ENCODE results near the gene YES1. TPM values are rescaled to one million over a fixed set of nuclear protein-coding genes. Genes with fewer than 3 reads are reported as not detected.
A peak's percentile ranks its signal among the peaks of the same experiment; 100 is the strongest.

YES1 gene
- total and polyA plus RNA-seq, 2 of the 13 experiments (the other 11 are each of a cell fraction or from before 2014, with no cell fraction given), result 17.2 to 70.8 TPM

- TF ChIP-seq NR2F2 (IDR thresholded peaks at IDR 0.05; ENCODE audit: borderline replicate concordance, low read depth) (no peak), PTBP1 (IDR thresholded peaks at IDR 0.05; ENCODE audit: low read depth, low read length, poor library complexity, severe bottlenecking) (no peak), ZNF337 (CRISPR knock-in tag; IDR thresholded peaks at IDR 0.05; ENCODE audit: borderline replicate concordance, low read depth) (no peak), HBP1 (CRISPR knock-in tag; IDR thresholded peaks at IDR 0.05; ENCODE audit: low read depth) (no peak), HNRNPUL1 (IDR thresholded peaks at IDR 0.05; ENCODE audit: low read depth, low read length) (no peak), KLF16 (CRISPR knock-in tag; IDR thresholded peaks at IDR 0.05) (no peak), ZKSCAN1 (IDR thresholded peaks at IDR 0.05; ENCODE audit: low read length) (no peak), PRPF4 (IDR thresholded peaks at IDR 0.05; ENCODE audit: low read depth, low read length, poor library complexity, severe bottlenecking) (no peak), PHF21A (CRISPR knock-in tag; IDR thresholded peaks at IDR 0.05) (peak; percentile 29; the same call in 1 of the 2 replicates), ZBTB49 (CRISPR knock-in tag; IDR thresholded peaks at IDR 0.05; ENCODE audit: borderline replicate concordance) (no peak), ZFP41 (CRISPR knock-in tag; IDR thresholded peaks at IDR 0.05; ENCODE audit: borderline replicate concordance) (no peak), EP300 (IDR thresholded peaks at IDR 0.05; ENCODE audit: low read depth in 2 of 2, low read length in 2 of 2) (no peak), EP300 (CRISPR knock-in tag; IDR thresholded peaks at IDR 0.05; ENCODE audit: borderline replicate concordance) (no peak), NONO (IDR thresholded peaks at IDR 0.05) (no peak), NONO (CRISPR knock-in tag; conservative IDR thresholded peaks at IDR 0.05) (peak; percentile 56; the same call in 1 of the 2 replicates), KDM2A (CRISPR knock-in tag; IDR thresholded peaks at IDR 0.05; ENCODE audit: borderline replicate concordance, low read depth) (peak; percentile 24; the same call in 1 of the 2 replicates), NR1H2 (CRISPR knock-in tag; IDR thresholded peaks at IDR 0.05; ENCODE audit: borderline replicate concordance, low read depth) (0 out of 2 replicates have a peak, but pooled peaks have one; percentile 41), KIAA2018 (CRISPR knock-in tag; IDR thresholded peaks at IDR 0.05; ENCODE audit: borderline replicate concordance) (no peak)
Measured at GRCh38 chr18:811892-812375, at the start of gene YES1 (continued).

All from HepG2 (cell line).